H9 (cell line): ENCODE results near the gene SZT2. TPM values are rescaled to one million over a fixed set of nuclear protein-coding genes. Genes with fewer than 3 reads are reported as not detected.
A peak's percentile ranks its signal among the peaks of the same experiment; 100 is the strongest.

Experiments
- DNase-seq: peaks from one replicate; pipeline ENCODE4 v3.0.0-alpha.2; 2017
- H2AFZ ChIP-seq: one replicate; pipeline ENCODE4 v1.6.1; 2013; ENCODE audit warnings: mild to moderate bottlenecking, low read length, control low read depth, moderate library complexity
- H2AK5ac ChIP-seq: 2 replicates; pipeline ENCODE4 v1.6.1; 2013; ENCODE audit warnings: low read length, control low read depth, mixed read lengths; ENCODE audit not compliant: insufficient read length
- H2BK120ac ChIP-seq: one replicate; pipeline ENCODE4 v1.6.1; 2013; ENCODE audit warnings: low read depth, mild to moderate bottlenecking, low read length, control low read depth, inconsistent platforms; ENCODE audit not compliant: poor library complexity, severe bottlenecking
- H2BK12ac ChIP-seq: 2 replicates; pipeline ENCODE4 v1.6.1; 2013; ENCODE audit warnings: low read length, control low read depth, mixed read lengths, low read depth; ENCODE audit not compliant: insufficient read length
- H2BK15ac ChIP-seq: 2 replicates; pipeline ENCODE4 v1.6.1; 2013; ENCODE audit warnings: low read depth, low read length, control low read depth
- H2BK20ac ChIP-seq: one replicate; pipeline ENCODE4 v1.6.1; 2013; ENCODE audit warnings: low read depth, mild to moderate bottlenecking, low read length, control low read depth, inconsistent platforms; ENCODE audit not compliant: poor library complexity, severe bottlenecking
- H2BK5ac ChIP-seq: 2 replicates; pipeline ENCODE4 v1.6.1; 2013; ENCODE audit warnings: low read length, control low read depth, mixed read lengths; ENCODE audit not compliant: insufficient read length
- H3K14ac ChIP-seq: 2 replicates; pipeline ENCODE4 v1.6.1; 2013; ENCODE audit warnings: low read length, control low read depth; ENCODE audit not compliant: insufficient read depth
- H3K18ac ChIP-seq: 2 replicates; pipeline ENCODE4 v1.6.1; 2013; ENCODE audit warnings: low read depth, mild to moderate bottlenecking, mixed read lengths, low read length, control low read depth; ENCODE audit not compliant: insufficient read length
- H3K23ac ChIP-seq: 2 replicates; pipeline ENCODE4 v1.6.1; 2013; ENCODE audit warnings: low read length, control low read depth, mixed read lengths, low read depth; ENCODE audit not compliant: insufficient read length
- H3K23me2 ChIP-seq: 2 replicates; pipeline ENCODE4 v1.6.1; 2013; ENCODE audit warnings: low read depth, mild to moderate bottlenecking, mixed read lengths, low read length, control low read depth; ENCODE audit not compliant: insufficient read length, poor library complexity, severe bottlenecking
- H3K27ac ChIP-seq: 2 replicates; pipeline ENCODE4 v1.5.1; 2013; ENCODE audit warnings: low read length, control low read depth, mixed read lengths, low read depth; ENCODE audit not compliant: insufficient read length
- H3K27me3 ChIP-seq: 2 replicates; pipeline ENCODE4 v1.6.1; 2013; ENCODE audit warnings: low read length, control low read depth, inconsistent platforms; ENCODE audit not compliant: insufficient read depth
- H3K4ac ChIP-seq: 2 replicates; pipeline ENCODE4 v1.6.1; 2013; ENCODE audit warnings: low read depth, mild to moderate bottlenecking, control low read depth, inconsistent platforms, low read length, moderate library complexity
- H3K4me1 ChIP-seq: 2 replicates; pipeline ENCODE4 v1.6.1; 2013; ENCODE audit warnings: low read length, control low read depth, inconsistent platforms; ENCODE audit not compliant: insufficient read depth
- H3K4me2 ChIP-seq: 2 replicates; pipeline ENCODE4 v1.6.1; 2013; ENCODE audit warnings: low read length, control low read depth, mixed read lengths; ENCODE audit not compliant: insufficient read length, insufficient read depth
- H3K56ac ChIP-seq: 2 replicates; pipeline ENCODE4 v1.6.1; 2013; ENCODE audit warnings: low read depth, mild to moderate bottlenecking, mixed read lengths, low read length, control low read depth; ENCODE audit not compliant: insufficient read length
- H3K79me1 ChIP-seq: 2 replicates; pipeline ENCODE4 v1.6.1; 2013; ENCODE audit warnings: low read depth, mild to moderate bottlenecking, moderate library complexity, low read length, control low read depth, inconsistent platforms; ENCODE audit not compliant: insufficient read depth, poor library complexity, severe bottlenecking
- H3K79me2 ChIP-seq: 2 replicates; pipeline ENCODE4 v1.6.1; 2013; ENCODE audit warnings: low read length, control low read depth, inconsistent platforms; ENCODE audit not compliant: insufficient read depth
- H3K9ac ChIP-seq: 2 replicates; pipeline ENCODE4 v1.6.1; 2013; ENCODE audit warnings: low read length, control low read depth, mixed read lengths; ENCODE audit not compliant: insufficient read length; ENCODE audit errors: extremely low read depth
- H3K9me3 ChIP-seq: one replicate; pipeline ENCODE4 v1.6.1; 2013; ENCODE audit warnings: low read depth, low read length, inconsistent platforms; ENCODE audit not compliant: control insufficient read depth
- H3T11ph ChIP-seq: one replicate; pipeline ENCODE4 v1.6.1; 2013; ENCODE audit warnings: mild to moderate bottlenecking, low read length, control low read depth, inconsistent platforms
- H4K20me1 ChIP-seq: one replicate; pipeline ENCODE4 v1.6.1; 2013; ENCODE audit not compliant: control insufficient read depth, insufficient read length, insufficient read depth
- H4K5ac ChIP-seq: 2 replicates; pipeline ENCODE4 v1.6.1; 2013; ENCODE audit warnings: low read depth, mild to moderate bottlenecking, mixed read lengths, low read length, control low read depth; ENCODE audit not compliant: insufficient read length
- H4K8ac ChIP-seq: replicated peaks from 2 replicates; pipeline ENCODE4 v1.6.1; 2013; ENCODE audit warnings: low read length, control low read depth, mixed read lengths, low read depth; ENCODE audit not compliant: insufficient read length
- H4K91ac ChIP-seq: 2 replicates; pipeline ENCODE4 v1.6.1; 2013; ENCODE audit warnings: low read depth, mild to moderate bottlenecking, moderate library complexity, mixed read lengths, low read length, control low read depth; ENCODE audit not compliant: insufficient read length
- H3K27ac Mint-ChIP-seq, 3 experiments: 2 replicates in 2 of 3; 3 replicates in 1 of 3; pipeline ENCODE4 v1.8.0; 2020 to 2021; ENCODE audit warnings: mixed read lengths in 3 of 3, mild to moderate bottlenecking in 1 of 3, moderate library complexity in 1 of 3
- H3K27me3 Mint-ChIP-seq: 2 replicates; pipeline ENCODE4 v1.8.0; 2021; ENCODE audit warnings: low read depth, mild to moderate bottlenecking, moderate library complexity, mixed read lengths
- H3K36me3 Mint-ChIP-seq, 3 experiments: 2 replicates in 2 of 3; 3 replicates in 1 of 3; pipeline ENCODE4 v1.8.0; 2020 to 2021; ENCODE audit warnings: low read depth in 3 of 3, mixed read lengths in 3 of 3; ENCODE audit not compliant: insufficient read depth in 1 of 3
- H3K4me1 Mint-ChIP-seq, 2 experiments: 2 replicates each; pipeline ENCODE4 v1.8.0; 2020; ENCODE audit warnings: mixed read lengths in 2 of 2
- H3K4me3 Mint-ChIP-seq, 2 experiments: 2 replicates in 1 of 2; 3 replicates in 1 of 2; pipeline ENCODE4 v1.8.0; 2020 to 2021; ENCODE audit warnings: mild to moderate bottlenecking in 2 of 2, mixed read lengths in 2 of 2, moderate library complexity in 1 of 2
- H3K9me3 Mint-ChIP-seq, 2 experiments: 2 replicates in 1 of 2; 3 replicates in 1 of 2; pipeline ENCODE4 v1.8.0; 2020; ENCODE audit warnings: mild to moderate bottlenecking in 2 of 2, mixed read lengths in 2 of 2, moderate library complexity in 1 of 2
- CTCF ChIP-seq: fragments of 200-600 bp; sonication (generic); conservative IDR thresholded peaks from 3 replicates; pipeline ENCODE4 v1.8.0; 2021; ENCODE audit warnings: antibody characterized with exemption, mild to moderate bottlenecking
- WGBS: extraction: QIAGEN DNeasy Blood & Tissue Kit; methylation state at CpG from one replicate; pipeline ENCODE4 v1.1.7; 2013; ENCODE audit warnings: missing lambda C conversion rate, low lambda C conversion rate, mixed read lengths; ENCODE audit not compliant: insufficient read length; ENCODE audit errors: extremely low coverage; 5-methylcytosine and 5-hydroxymethylcytosine counted together
- total RNA-seq: library from RNA; stranded (reverse); gene quantifications from 2 replicates; pipeline ENCODE4 v1.2.1, GENCODE V29; 2021

Gene SZT2
- total RNA-seq, 1 experiment from 2014 or later, result 16.8 TPM

GRCh38 chr1:43414634-43415223 lies 25.0 kb downstream of the SZT2 start:
- H3K4me1 Mint-ChIP-seq, result no peaks in the 10 kb centered on the region
- DNase-seq, result peak; percentile 70
- Histone ChIP-seq H3K9me3 (no peaks in the 10 kb centered on the region), H3K79me1 (no peaks in the 10 kb centered on the region), H2BK20ac (no peak overlapping the region), H3K4me1 (no peaks in the 10 kb centered on the region), H2BK120ac (no peak overlapping the region), H3K23ac (no peak overlapping the region), H3K18ac (no peak overlapping the region), H2AFZ (no peak overlapping the region), H4K20me1 (no peaks in the 10 kb centered on the region), H2AK5ac (no peak overlapping the region), H4K8ac (no peak overlapping the region), H2BK15ac (no peak overlapping the region), H3K23me2 (no peaks in the 10 kb centered on the region), H3K79me2 (no peaks in the 10 kb centered on the region), H3K27ac (no peak overlapping the region), H3T11ph (no peak overlapping the region), H3K56ac (no peak overlapping the region), H2BK12ac (no peak overlapping the region), H4K91ac (no peak overlapping the region), H3K9ac (no peak overlapping the region), H3K4me2 (no peak overlapping the region), H3K27me3 (no peaks in the 10 kb centered on the region), H4K5ac (no peak overlapping the region), H3K14ac (no peak overlapping the region), H2BK5ac (no peak overlapping the region), H3K4ac (no peak overlapping the region)
- peaks cover 4 to 13% (median 4%) of the 10 kb centered on the region in 3 experiments; a peak in 5 of 7 replicates for H3K36me3 Mint-ChIP-seq
- peak; percentile 87 for TF ChIP-seq CTCF
- H3K4me3 Mint-ChIP-seq, result no peak overlapping the region
- H3K27ac Mint-ChIP-seq, result 0 out of 7 replicates have a peak overlapping the region, but pooled peaks of 1 of the 3 experiments have one; percentile 6
- no CpG with 5 or more reads among the region's 5 CpGs for WGBS
- no peaks in the 10 kb centered on the region for H3K27me3 Mint-ChIP-seq
- peaks cover 0 to 2% of the 10 kb centered on the region in 2 experiments; a peak in 1 of 5 replicates for H3K9me3 Mint-ChIP-seq
